Activated T-cell treated with anti-CD3 and anti-CD28 coated beads, Interleukin-2, amount 50 U/mL, for 24 hours (primary cell): ENCODE results near the gene SLC5A10.

Experiments used
- DNase-seq: peaks from one replicate; pipeline ENCODE4 v3.0.0-alpha.2; 2020
- H3K27ac Mint-ChIP-seq: 2 replicates; pipeline ENCODE4 v1.8.0; 2020; ENCODE audit warnings: mild to moderate bottlenecking, mixed read lengths
- H3K27me3 Mint-ChIP-seq: 2 replicates; pipeline ENCODE4 v1.8.0; 2020; ENCODE audit warnings: mixed read lengths
- H3K36me3 Mint-ChIP-seq: 2 replicates; pipeline ENCODE4 v1.8.0; 2020; ENCODE audit warnings: low read depth, mixed read lengths
- H3K4me1 Mint-ChIP-seq: 2 replicates; pipeline ENCODE4 v1.8.0; 2020; ENCODE audit warnings: low read depth, mixed read lengths
- H3K4me3 Mint-ChIP-seq: 2 replicates; pipeline ENCODE4 v1.8.0; 2020; ENCODE audit warnings: mild to moderate bottlenecking, moderate library complexity, mixed read lengths
- H3K9me3 Mint-ChIP-seq: 2 replicates; pipeline ENCODE4 v1.8.0; 2020; ENCODE audit warnings: mixed read lengths

SLC5A10 gene

GRCh38 chr17:19005137-19005773, 53.3 kb downstream of the SLC5A10 start:
- no peaks in the 10 kb centered on the region for H3K9me3 Mint-ChIP-seq
- peak overlapping the region; percentile 85 for H3K27ac Mint-ChIP-seq
- peaks cover 37% of the 10 kb centered on the region for H3K4me1 Mint-ChIP-seq
- DNase-seq: no peak
- peak overlapping the region; percentile 68 for H3K4me3 Mint-ChIP-seq
- peaks cover 34% of the 10 kb centered on the region for H3K36me3 Mint-ChIP-seq
- no peaks in the 10 kb centered on the region for H3K27me3 Mint-ChIP-seq

- H3K27ac Mint-ChIP-seq: peak overlapping the region; percentile 73
- no peak for DNase-seq
- peaks cover 33% of the 10 kb centered on the region for H3K4me1 Mint-ChIP-seq
- H3K36me3 Mint-ChIP-seq: peaks cover 27% of the 10 kb centered on the region
- no peaks in the 10 kb centered on the region for H3K27me3 Mint-ChIP-seq
- H3K9me3 Mint-ChIP-seq: no peaks in the 10 kb centered on the region
- peak overlapping the region; percentile 27 for H3K4me3 Mint-ChIP-seq
Measured at GRCh38 chr17:19005789-19006430, 53.9 kb downstream of the SLC5A10 start.

- peaks cover 20% of the 10 kb centered on the region for H3K36me3 Mint-ChIP-seq
- no peak overlapping the region for H3K4me3 Mint-ChIP-seq
- no peaks in the 10 kb centered on the region for H3K27me3 Mint-ChIP-seq
- H3K4me1 Mint-ChIP-seq: peaks cover 25% of the 10 kb centered on the region
- DNase-seq: no peak
- H3K27ac Mint-ChIP-seq: no peak overlapping the region
- H3K9me3 Mint-ChIP-seq: no peaks in the 10 kb centered on the region
Measured at GRCh38 chr17:19006698-19007097, 54.7 kb downstream of the SLC5A10 start.

GRCh38 chr17:19009970-19010369, 58.0 kb downstream of the SLC5A10 start:
- H3K27me3 Mint-ChIP-seq: no peaks in the 10 kb centered on the region
- H3K27ac Mint-ChIP-seq: no peak overlapping the region
- H3K4me1 Mint-ChIP-seq: peaks cover 4% of the 10 kb centered on the region
- H3K9me3 Mint-ChIP-seq: no peaks in the 10 kb centered on the region
- H3K36me3 Mint-ChIP-seq: no peaks in the 10 kb centered on the region
- H3K4me3 Mint-ChIP-seq: no peak overlapping the region
- no peak for DNase-seq

- no peak for DNase-seq
- Mint-ChIP-seq H3K27ac (no peak overlapping the region), H3K9me3 (no peaks in the 10 kb centered on the region), H3K4me3 (no peak overlapping the region), H3K36me3 (no peaks in the 10 kb centered on the region), H3K27me3 (no peaks in the 10 kb centered on the region), H3K4me1 (peaks cover under 1% of the 10 kb centered on the region)
Measured at GRCh38 chr17:19010729-19011505, 59.0 kb downstream of the SLC5A10 start.

- Mint-ChIP-seq H3K9me3 (no peaks in the 10 kb centered on the region), H3K27me3 (no peaks in the 10 kb centered on the region), H3K36me3 (no peaks in the 10 kb centered on the region), H3K4me1 (no peaks in the 10 kb centered on the region), H3K4me3 (no peak overlapping the region), H3K27ac (no peak overlapping the region)
- no peak for DNase-seq
Measured at GRCh38 chr17:19011581-19011980, 59.6 kb downstream of the SLC5A10 start.

GRCh38 chr17:19012171-19013080, 60.5 kb downstream of the SLC5A10 start:
- no peak for DNase-seq
- no peaks in the 10 kb centered on the region for H3K36me3 Mint-ChIP-seq
- H3K27ac Mint-ChIP-seq: no peak overlapping the region
- H3K4me3 Mint-ChIP-seq: no peak overlapping the region
- H3K27me3 Mint-ChIP-seq: no peaks in the 10 kb centered on the region
- H3K4me1 Mint-ChIP-seq: no peaks in the 10 kb centered on the region
- no peaks in the 10 kb centered on the region for H3K9me3 Mint-ChIP-seq

GRCh38 chr17:19013226-19013625, 61.3 kb downstream of the SLC5A10 start:
- DNase-seq: no peak
- Mint-ChIP-seq H3K27me3 (no peaks in the 10 kb centered on the region), H3K4me3 (no peak overlapping the region), H3K9me3 (no peaks in the 10 kb centered on the region), H3K4me1 (no peaks in the 10 kb centered on the region), H3K36me3 (no peaks in the 10 kb centered on the region), H3K27ac (no peak overlapping the region)

GRCh38 chr17:19013806-19014627, 62.1 kb downstream of the SLC5A10 start:
- no peak overlapping the region for H3K4me3 Mint-ChIP-seq
- H3K9me3 Mint-ChIP-seq: no peaks in the 10 kb centered on the region
- H3K36me3 Mint-ChIP-seq: no peaks in the 10 kb centered on the region
- no peaks in the 10 kb centered on the region for H3K27me3 Mint-ChIP-seq
- DNase-seq: no peak
- H3K4me1 Mint-ChIP-seq: no peaks in the 10 kb centered on the region
- no peak overlapping the region for H3K27ac Mint-ChIP-seq

- no peaks in the 10 kb centered on the region for H3K9me3 Mint-ChIP-seq
- H3K4me3 Mint-ChIP-seq: no peak overlapping the region
- H3K36me3 Mint-ChIP-seq: no peaks in the 10 kb centered on the region
- no peaks in the 10 kb centered on the region for H3K4me1 Mint-ChIP-seq
- H3K27me3 Mint-ChIP-seq: no peaks in the 10 kb centered on the region
- H3K27ac Mint-ChIP-seq: no peak overlapping the region
- no peak for DNase-seq
Measured at GRCh38 chr17:19014628-19015215, 62.8 kb downstream of the SLC5A10 start.

GRCh38 chr17:19015428-19015827, 63.5 kb downstream of the SLC5A10 start:
- H3K36me3 Mint-ChIP-seq: peaks cover 3% of the 10 kb centered on the region
- no peaks in the 10 kb centered on the region for H3K9me3 Mint-ChIP-seq
- no peak overlapping the region for H3K4me3 Mint-ChIP-seq
- peak overlapping the region; percentile 28 for H3K27ac Mint-ChIP-seq
- peaks cover 2% of the 10 kb centered on the region for H3K4me1 Mint-ChIP-seq
- H3K27me3 Mint-ChIP-seq: no peaks in the 10 kb centered on the region
- no peak for DNase-seq

- no peaks in the 10 kb centered on the region for H3K9me3 Mint-ChIP-seq
- H3K27me3 Mint-ChIP-seq: no peaks in the 10 kb centered on the region
- H3K4me3 Mint-ChIP-seq: no peak overlapping the region
- no peak for DNase-seq
- H3K27ac Mint-ChIP-seq: no peak overlapping the region
- peaks cover 2% of the 10 kb centered on the region for H3K4me1 Mint-ChIP-seq
- H3K36me3 Mint-ChIP-seq: peaks cover 10% of the 10 kb centered on the region
Measured at GRCh38 chr17:19016297-19016696, 64.3 kb downstream of the SLC5A10 start.

- H3K4me3 Mint-ChIP-seq: no peak overlapping the region
- peak overlapping the region; percentile 4 for H3K27ac Mint-ChIP-seq
- H3K4me1 Mint-ChIP-seq: peaks cover 2% of the 10 kb centered on the region
- H3K9me3 Mint-ChIP-seq: no peaks in the 10 kb centered on the region
- peaks cover 13% of the 10 kb centered on the region for H3K36me3 Mint-ChIP-seq
- DNase-seq: no peak
- no peaks in the 10 kb centered on the region for H3K27me3 Mint-ChIP-seq
Measured at GRCh38 chr17:19016881-19017280, 64.9 kb downstream of the SLC5A10 start.
